ENCODE results near the gene FYB1.

GRCh38 chr5:39207345-39208045 lies 11.9 kb downstream of the FYB1 start:
- TF ChIP-seq CTCF (conservative IDR thresholded peaks at IDR 0.05 in 1 of 2, IDR thresholded peaks at IDR 0.05 in 1 of 2; ENCODE audit: low read depth in 1 of 2, low read length in 2 of 2) (no peak), EZH2 (IDR thresholded peaks at IDR 0.05; ENCODE audit: low read length, missing control alignments) (no peak)

Data from fibroblast of lung (primary cell).